Uterus (tissue), 2 donors: ENCODE measurements around the gene KCNQ1.

Experiments used
- CTCF ChIP-seq, 4 experiments: fragments of 200-600 bp in 2 of 4; fragments of 450-650 bp in 2 of 4; sonication (generic) in 2 of 4; IDR thresholded peaks; one replicate each; pipeline ENCODE4 v1.5.1; 2016 to 2019; ENCODE audit warnings: antibody characterized with exemption in 4 of 4, mild to moderate bottlenecking in 2 of 4, moderate library complexity in 1 of 4
- POLR2A ChIP-seq, 2 donors: fragments of 450-650 bp; IDR thresholded peaks; one replicate each; pipeline ENCODE4 v1.6.1; 2016; ENCODE audit warnings: antibody characterized with exemption in 2 of 2, mild to moderate bottlenecking in 1 of 2, moderate library complexity in 1 of 2

GRCh38 chr11:2414616-2415015, 30.2 kb upstream of the KCNQ1 start:
- no peak for TF ChIP-seq CTCF (IDR thresholded peaks at IDR 0.05)
- no peak for TF ChIP-seq POLR2A (IDR thresholded peaks at IDR 0.05)
